Heart left ventricle (tissue), 13 donors: ENCODE measurements around the gene IRX2.

Experiments
- POLR2A ChIP-seq, 2 donors: fragments of 450-650 bp; IDR thresholded peaks; one replicate each; pipeline ENCODE4 v1.6.1; 2017; ENCODE audit warnings: antibody characterized with exemption in 2 of 2, mild to moderate bottlenecking in 2 of 2, moderate library complexity in 2 of 2
- TF ChIP-seq, protein P1 (sequence below), 12 donors: fragments of 200-600 bp; sonication (generic) in 4 of 12; IDR thresholded peaks; one replicate each; pipeline versions ENCODE4 v1.5.0 to v1.8.0; 2018 to 2022; ENCODE audit warnings: antibody characterized with exemption in 12 of 12, mild to moderate bottlenecking in 5 of 12
- donor health status: ischemic (EF 13 %, LVEDD 7.1; RV severe dilation, severe dysfunction).
- donor health status: DM: no; HTN: yes; CAD: no.
- donor health status: DM: no; HTN: no; CAD: no.
- donor health status: ischemic (EF 25% LVEDD 6.9; RV normal size, moderate dysfunction).
- donor health status: ischemic (EF 25% LVEDD 5.7; RV mildly dilated, moderate dysfunction).
- donor health status: ischemic (EF 35%, LVEDD 5.7; RV mildly dilated, moderate dysfunction).
- donor health status: nonischemic (EF 11% LVEDD 7.7; RV severe dilation, severe dysfunction).
- donor health status: DM: yes; HTN: yes; CAD: no.
- donor health status: PGD.
- donor health status: ischemic (EF 29% LVEDD 5.4; RV normal size, mild dysfunction).
- donor health status: nonischemic (EF 23%, LVEDD 6.1; RV moderate dilation, normal function).

DNA sequence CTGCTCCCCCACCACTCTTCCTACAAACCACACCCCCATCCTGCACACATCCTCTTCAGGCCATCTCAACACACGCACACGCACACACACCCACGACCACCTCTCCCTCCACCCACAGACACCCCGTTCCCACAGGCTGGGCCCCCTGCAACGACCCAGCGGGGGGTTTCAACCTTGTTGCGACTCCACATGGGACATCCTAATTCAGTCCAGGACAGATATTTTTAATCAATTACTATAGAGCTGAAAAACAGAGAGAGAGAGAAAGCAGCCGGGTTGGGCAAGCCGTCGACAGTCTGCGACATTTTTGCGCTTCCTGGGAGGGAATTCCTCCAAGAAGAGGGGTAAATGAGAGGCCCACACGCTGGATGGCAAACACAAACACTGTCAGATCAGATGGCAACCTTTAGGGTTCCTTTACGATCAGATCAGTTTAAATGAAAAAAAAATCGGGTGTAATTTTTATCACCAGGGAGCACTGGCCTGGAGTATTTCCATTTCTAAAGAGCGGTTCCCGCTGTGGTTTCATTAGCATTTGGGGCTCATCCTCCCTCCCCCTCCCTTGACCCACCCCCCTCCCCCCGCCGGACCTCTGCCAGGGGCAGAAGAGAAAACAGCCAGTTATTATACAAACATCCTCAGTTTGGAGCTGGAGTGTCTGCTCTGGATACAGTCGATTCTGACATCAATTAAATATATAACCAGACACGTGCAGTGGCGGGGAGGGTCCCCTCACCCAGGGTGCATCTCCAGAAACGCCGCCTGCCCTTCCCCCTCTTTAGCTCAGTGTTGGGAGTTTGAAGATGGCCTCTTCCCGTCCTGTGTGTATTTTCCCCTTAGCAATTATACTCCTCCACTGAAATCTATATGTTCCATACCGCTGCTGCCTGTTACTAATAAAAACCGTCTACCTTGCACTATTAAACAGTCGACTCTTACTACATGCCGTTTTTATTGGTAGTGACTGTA lies 2.3 kb upstream of the IRX2 start:
- TF ChIP-seq, protein P1, sequence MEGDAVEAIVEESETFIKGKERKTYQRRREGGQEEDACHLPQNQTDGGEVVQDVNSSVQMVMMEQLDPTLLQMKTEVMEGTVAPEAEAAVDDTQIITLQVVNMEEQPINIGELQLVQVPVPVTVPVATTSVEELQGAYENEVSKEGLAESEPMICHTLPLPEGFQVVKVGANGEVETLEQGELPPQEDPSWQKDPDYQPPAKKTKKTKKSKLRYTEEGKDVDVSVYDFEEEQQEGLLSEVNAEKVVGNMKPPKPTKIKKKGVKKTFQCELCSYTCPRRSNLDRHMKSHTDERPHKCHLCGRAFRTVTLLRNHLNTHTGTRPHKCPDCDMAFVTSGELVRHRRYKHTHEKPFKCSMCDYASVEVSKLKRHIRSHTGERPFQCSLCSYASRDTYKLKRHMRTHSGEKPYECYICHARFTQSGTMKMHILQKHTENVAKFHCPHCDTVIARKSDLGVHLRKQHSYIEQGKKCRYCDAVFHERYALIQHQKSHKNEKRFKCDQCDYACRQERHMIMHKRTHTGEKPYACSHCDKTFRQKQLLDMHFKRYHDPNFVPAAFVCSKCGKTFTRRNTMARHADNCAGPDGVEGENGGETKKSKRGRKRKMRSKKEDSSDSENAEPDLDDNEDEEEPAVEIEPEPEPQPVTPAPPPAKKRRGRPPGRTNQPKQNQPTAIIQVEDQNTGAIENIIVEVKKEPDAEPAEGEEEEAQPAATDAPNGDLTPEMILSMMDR (IDR thresholded peaks at IDR 0.05), result no peak
- no peak for TF ChIP-seq POLR2A (IDR thresholded peaks at IDR 0.05)
